NCI-H1105 treated with DMSO at 0.1 percent for 48 hours (cell line): ENCODE measurements around the gene TECPR2.

Experiments
- DNase-seq: peaks from one replicate; lab custom pipeline; 2025; lab: John Stamatoyannopoulos, UW

Gene TECPR2

DNA sequence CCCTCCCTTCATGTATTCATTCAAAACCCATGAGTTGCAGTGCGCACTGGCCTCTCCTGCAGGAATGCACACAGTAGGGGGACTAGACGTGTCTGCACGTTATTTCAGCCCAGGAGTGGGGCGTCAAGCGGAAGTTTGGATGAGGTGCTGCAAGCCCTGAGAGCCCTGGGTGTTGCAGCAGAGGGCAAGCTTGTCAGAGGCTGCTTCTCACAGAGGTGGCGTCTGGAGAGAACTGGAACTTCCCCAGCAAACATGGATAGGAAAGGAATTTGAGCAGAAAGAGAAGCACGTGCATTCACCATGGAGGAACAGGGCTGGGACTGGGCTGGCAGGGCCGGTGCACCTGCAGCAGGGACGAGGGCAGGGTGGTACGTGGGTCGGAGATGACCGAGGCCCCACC lies 64.9 kb downstream of the TECPR2 start:
- no peak for DNase-seq

- DNase-seq, result no peak
Observed at GRCh38 chr14:102430212-102430908, 67.6 kb downstream of the TECPR2 start.

DNA sequence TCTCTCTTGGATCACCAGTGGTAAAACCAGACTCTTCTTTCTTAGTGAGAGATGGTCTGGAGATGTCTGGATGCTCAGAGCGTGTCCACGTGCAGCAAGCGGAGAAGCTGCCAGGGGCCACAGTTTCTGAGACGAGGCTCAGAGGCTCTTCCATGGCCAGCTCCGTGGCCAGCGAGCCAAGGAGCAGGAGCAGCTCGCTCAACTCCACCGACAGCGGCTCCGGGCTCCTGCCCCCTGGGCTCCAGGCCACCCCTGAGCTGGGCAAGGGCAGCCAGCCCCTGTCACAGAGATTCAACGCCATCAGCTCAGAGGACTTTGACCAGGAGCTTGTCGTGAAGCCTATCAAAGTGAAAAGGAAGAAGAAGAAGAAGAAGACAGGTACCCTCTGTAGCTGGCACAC lies 69.0 kb downstream of the TECPR2 start:
- DNase-seq, result no peak

DNA sequence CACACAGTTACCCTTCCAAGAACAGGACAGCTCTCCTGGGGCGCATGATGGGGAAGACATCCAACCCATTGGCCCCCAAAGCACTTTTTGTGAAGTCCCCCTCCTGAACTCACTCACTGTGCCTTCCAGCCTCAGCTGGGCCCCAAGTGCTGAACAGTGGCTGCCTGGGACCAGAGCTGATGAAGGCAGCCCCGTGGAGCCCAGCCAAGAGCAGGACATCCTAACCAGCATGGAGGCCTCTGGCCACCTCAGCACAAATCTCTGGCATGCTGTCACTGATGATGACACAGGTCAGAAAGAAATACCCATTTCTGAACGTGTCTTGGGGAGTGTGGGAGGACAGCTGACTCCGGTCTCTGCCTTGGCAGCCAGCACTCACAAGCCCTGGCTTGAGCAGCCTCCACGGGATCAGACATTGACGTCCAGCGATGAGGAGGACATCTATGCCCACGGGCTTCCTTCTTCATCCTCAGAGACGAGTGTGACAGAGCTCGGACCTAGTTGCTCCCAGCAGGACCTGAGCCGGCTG lies 72.0 kb downstream of the TECPR2 start:
- no peak for DNase-seq

GRCh38 chr14:102437997-102438915 lies 75.5 kb downstream of the TECPR2 start:
- peak; percentile 90 for DNase-seq

DNA sequence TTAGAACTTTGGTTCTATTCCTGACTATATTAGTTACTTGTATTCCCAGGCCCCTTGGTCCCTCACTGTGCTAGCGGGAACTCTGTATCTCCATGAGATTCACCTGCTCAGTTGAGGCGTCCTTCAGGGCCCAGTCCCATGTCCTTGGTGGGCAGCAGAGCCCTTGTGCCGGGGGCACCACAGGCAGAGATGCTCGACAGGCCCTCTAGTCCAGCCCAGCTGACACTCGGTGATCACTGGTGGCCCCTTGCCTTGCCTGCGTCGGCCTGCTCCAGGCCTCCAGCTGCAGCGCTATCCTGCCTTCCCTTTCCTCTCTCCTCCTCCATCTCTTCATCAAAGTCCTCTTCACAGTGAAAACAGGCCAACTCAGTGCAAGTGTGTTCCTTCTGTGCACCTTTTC lies 76.8 kb downstream of the TECPR2 start:
- no peak for DNase-seq

GRCh38 chr14:102440392-102440791 lies 77.7 kb downstream of the TECPR2 start:
- DNase-seq, result no peak

GRCh38 chr14:102442241-102443211 lies 79.8 kb downstream of the TECPR2 start:
- DNase-seq, result no peak

- no peak for DNase-seq
Observed at GRCh38 chr14:102445066-102445465, 82.3 kb downstream of the TECPR2 start.

DNA sequence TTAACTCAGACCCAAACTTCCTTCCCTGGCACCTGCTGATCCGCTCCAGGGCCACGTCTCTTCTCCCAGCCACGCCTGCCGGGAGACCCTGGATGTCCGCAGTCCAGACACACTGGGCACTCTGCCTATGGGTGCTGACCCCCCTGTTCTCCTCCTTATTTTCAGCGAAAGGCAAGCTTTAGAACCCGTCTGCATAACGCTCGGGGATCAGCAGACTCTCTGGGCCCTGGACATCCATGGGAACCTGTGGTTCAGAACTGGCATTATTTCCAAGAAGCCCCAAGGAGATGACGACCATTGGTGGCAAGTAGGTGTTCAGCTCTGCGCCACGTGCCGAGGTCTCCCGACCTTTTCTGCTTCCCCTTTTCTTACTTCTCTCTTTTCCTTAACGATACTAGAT lies 82.9 kb downstream of the TECPR2 start:
- DNase-seq, result no peak

GRCh38 chr14:102450206-102451063 lies 87.7 kb downstream of the TECPR2 start:
- DNase-seq, result no peak

DNA sequence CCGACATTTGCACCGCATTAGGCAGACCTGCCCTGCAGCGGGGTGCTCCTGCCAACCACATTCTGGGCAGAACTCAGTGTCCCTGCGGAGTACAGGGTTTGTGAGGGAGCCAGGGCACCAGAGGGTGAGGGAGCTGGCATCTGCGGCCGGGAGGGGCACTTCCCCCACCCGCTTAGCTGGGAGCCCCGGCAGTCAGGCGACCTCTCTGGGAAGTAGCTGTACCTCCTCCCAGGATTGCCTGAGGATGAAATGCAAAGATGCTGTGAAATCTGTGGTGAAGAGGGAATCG lies 88.3 kb downstream of the TECPR2 start:
- DNase-seq, result no peak

- no peak for DNase-seq
Observed at GRCh38 chr14:102452302-102452701, 89.6 kb downstream of the TECPR2 start.

GRCh38 chr14:102454711-102455110 lies 92.0 kb downstream of the TECPR2 start:
- DNase-seq, result no peak

DNA sequence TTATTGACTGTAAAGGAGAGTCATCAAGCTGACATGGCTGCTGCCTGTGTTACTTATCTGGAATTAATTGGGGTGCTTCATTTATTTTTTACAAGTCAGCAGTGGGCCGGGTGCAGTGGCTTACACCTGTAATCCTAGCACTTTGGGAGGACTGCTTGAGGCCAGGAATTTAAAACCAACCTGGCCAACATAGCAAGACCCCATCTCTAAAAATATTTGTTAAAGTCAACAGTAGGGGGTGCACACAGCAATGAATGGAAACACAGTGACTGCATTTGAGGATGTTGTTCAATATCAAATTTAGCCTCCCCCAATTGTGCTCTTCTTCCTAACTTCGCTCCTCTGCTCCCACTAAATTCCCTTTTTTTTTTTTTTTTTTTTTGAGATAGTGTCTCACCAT lies 94.8 kb downstream of the TECPR2 start:
- no peak for DNase-seq

- DNase-seq, result no peak
Observed at GRCh38 chr14:102461490-102462338, 99.0 kb downstream of the TECPR2 start.

DNA sequence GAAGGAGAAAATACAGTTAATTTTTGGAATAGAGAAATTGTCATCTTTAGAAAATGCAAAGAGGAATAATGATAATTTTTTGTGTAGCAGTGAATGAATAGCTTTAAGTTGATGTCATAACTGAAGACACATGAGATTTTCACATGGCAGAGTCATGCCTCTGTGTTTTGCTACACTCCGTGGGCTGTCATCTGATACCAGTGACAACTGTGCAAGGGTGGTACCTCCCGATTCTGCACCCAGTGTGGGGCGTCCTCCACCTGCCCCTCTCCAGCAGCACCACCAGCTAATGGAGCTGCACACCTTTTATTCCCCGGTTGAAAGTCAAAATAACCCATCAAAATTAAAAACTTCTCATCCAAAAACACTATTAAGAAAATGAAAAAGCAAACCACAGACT lies 99.7 kb downstream of the TECPR2 start:
- no peak for DNase-seq

- no peak for DNase-seq
Observed at GRCh38 chr14:102464006-102464405, 101.3 kb downstream of the TECPR2 start.

DNA sequence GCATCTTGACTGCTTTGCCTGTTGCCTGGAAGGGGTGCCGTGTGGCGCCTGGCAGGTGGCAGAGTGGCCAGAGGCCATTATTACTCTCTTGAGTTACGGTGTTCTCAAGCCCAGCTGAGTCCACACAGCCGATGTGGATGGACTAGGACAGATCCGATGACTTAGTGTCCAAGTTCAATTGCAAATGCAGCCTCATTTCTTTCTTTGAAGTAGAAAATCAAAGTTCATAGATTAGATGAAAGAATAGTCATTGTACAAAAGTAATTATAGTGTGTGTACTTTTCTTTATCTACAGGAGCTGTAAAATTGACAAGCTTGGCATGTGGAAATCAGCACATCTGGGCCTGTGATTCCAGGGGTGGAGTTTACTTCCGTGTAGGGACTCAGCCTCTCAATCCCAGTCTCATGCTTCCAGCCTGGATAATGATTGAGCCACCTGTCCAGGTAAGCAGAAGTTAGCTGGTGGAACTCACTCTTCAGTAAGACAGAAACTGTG lies 102.2 kb downstream of the TECPR2 start:
- DNase-seq, result no peak

DNA sequence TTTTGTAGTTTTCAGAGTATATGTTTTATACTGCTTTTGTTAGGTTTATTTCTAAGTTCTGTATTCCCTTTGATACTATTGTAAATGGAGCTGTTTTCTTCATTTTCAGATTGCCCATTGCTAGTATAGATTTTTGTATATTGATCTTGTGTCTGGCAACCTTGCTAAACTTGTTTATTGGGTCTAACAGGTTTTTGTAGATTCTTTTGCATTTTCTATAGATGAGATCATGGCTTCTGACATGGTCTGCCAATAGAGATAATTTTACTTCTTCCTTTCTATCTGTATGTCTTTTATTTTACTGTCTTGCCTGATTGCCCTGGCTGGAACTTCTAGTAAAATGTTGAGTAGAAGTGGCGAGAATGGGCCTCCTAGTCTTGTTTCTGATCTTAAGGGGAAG lies 106.5 kb downstream of the TECPR2 start:
- DNase-seq, result no peak
